Amniotic epithelial cell (primary cell): Measurements from ENCODE around the gene DENND5B.
"Not testable (repeated sequence)": the region's sequence is repeated elsewhere in the genome, so short reads cannot be mapped to it uniquely, and the experiment has no call there.

Experiments used
- DNase-seq: peaks from one replicate; pipeline ENCODE4 v3.0.0-alpha.2; 2010; ENCODE audit warnings: low read depth

Gene DENND5B

DNA sequence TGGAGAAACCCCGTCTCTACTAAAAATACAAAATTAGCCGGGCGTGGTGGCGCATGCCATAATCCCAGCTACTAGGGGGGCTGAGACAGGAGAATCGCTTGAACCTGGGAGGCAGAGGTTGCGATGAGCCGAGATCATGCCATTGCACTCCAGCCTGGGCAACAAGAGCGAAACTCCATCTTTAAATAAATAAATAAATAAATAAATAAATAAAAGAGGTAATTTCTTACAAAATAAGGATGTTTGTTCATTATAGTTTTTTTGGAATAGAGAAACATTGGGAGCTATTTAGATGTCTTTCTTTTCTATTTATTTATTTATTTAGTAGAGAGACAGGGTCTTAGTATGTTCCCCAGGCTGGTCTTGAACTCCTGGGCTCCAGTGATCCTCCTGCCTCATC lies 213.7 kb downstream of the DENND5B start:
- not testable (repeated sequence) for DNase-seq

DNA sequence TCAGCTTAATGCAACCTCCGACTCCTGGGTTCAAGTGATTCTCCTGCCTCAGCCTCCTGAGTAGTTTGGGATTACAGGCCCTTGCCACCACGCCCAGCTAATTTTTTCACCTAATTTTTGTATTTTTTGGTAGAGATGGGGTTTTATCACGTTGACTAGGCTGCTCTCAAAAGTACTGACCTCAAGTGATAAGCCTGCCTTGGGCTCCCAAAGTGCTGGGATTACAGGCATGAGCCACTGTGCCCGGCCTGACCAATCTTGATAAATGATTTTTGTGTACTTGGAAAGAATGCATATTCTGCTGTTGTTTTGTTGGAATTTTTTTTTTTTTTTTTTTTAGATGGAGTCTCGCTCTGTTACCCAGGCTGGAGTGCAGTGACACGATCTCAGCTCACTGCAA lies 215.5 kb downstream of the DENND5B start:
- DNase-seq: peak; percentile 14

GRCh38 chr12:31371256-31371620 lies 219.7 kb downstream of the DENND5B start:
- DNase-seq: no peak

- peak; percentile 13 for DNase-seq
Observed at GRCh38 chr12:31370531-31371255, 220.2 kb downstream of the DENND5B start.

DNA sequence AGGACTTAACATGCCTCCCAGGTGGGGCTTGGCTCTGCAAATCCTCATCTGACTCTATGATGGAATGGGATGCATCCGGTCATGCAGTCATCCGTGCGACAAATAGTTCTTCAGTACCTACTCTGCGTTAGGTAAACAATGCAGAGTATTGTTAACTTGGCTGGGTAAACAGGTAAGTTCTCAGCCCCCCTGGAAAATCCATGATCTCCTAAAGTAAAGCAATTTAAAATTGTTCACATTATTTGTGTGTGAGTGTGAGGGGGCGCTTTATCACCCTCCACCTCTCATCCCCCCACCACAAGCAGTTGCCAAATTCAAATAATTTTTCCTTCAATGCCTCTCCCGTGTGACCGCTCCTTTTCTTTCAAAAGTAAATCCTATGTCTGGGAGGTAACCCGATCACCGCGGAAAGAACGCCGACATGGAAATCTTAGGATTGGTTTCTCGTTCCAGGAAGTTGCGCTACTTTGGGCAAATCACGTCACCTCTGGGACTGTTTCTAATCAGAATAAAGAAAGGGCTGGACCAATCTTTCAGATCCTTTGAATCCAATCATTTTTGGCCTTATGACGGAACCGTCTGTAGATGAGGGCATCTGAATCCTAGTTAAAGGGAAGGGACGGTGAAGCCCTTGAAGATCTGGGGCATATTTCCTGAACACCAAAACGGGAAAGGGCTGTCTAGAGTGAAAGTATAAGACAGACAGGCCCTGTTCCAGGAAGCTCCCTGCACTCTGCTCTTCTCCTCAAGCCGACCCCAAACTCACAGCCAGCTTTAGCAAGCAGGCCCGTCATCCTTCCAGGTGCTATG lies 221.0 kb downstream of the DENND5B start:
- peak; percentile 79 for DNase-seq

- no peak for DNase-seq
Observed at GRCh38 chr12:31368666-31369361, 222.1 kb downstream of the DENND5B start.

- DNase-seq: no peak
Observed at GRCh38 chr12:31366104-31366621, 224.8 kb downstream of the DENND5B start.

DNA sequence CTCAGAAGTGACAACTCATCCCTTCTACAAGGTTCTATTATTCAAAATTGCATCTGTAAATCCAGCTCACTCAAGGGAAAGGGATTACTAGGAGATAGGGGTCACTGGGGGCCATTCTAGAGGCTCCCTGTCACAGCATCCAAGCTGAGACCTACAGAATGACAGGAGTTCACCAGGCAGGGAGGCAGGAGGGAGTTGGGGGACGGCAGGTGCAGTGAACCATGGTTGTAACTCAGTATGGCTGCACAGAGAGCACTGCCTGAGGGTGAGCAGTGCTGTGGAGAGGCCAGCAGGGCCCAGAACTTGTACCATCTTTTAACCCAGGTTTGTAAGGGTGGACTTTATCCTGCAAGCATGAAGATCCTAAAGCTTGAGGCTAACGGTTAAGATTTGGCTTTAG lies 227.1 kb downstream of the DENND5B start:
- DNase-seq: no peak

DNA sequence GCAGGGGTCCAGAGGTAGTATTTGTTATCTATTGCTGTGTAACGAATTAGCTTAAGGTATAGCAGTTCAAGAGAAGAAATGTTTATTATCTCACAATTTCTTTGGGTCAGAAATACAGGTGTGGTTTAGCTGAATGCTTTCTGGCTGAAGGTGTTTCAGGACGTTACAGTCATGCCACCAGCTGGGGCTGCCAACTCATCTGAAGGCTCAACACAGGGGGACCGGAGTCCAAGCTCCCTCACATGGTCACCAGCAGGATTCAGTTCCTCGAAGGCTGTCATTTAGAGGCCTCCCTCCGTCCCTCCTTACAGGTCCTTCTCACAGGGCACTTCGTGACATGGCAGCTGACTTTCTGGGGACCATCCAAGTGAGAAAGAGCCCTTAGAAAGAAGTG lies 227.5 kb downstream of the DENND5B start:
- DNase-seq: no peak

- DNase-seq: no peak
Observed at GRCh38 chr12:31362759-31363415, 228.0 kb downstream of the DENND5B start.

DNA sequence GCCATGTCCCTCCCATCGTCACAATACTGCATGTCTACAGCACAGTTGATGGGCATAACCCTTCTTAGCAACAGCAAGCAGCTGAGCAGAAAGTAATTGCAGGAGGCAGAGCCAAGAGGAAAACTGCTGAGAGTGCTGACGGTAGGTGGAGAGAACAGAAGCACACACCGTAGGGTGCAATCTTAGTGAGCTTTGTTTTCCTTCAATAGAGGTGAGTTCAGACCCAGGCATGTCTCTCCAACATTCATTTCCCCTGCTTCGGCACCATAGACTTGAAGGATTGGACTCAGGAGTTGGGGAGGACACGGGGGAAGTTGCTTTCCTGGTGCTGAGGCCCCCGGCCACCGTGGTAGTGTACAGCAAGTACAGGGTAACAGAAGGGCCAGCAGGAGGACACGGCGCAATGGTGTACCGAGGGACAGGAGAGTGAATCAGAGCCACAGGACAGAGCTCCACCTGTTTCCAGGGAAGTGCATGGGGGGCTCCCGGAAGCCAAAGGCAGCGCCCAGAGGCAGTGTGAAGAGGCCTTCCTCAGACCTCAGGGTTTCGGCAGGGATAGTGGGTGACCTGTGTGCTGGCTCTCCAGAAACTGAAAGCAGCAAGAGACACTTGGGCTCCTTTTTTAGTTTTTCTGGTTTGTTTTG lies 228.7 kb downstream of the DENND5B start:
- DNase-seq: no peak

DNA sequence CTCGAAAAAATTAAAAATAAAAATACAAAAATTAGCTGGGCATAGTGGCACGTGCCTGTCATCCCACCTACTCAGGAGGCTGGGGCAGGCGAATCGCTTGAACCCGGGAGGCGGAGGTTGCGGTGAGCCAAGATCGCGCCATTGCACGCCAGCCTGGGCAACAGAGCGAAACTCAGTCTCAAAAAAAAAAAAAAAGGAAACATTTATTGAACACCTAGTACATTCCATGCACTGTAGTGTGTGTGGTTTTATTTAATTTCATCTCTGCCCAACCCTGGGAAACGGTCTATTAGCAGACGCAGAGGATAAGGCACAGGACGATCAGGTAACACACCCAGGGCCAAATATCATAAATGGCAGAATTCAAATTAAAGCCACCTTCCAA lies 229.2 kb downstream of the DENND5B start:
- no peak for DNase-seq

- no peak for DNase-seq
Observed at GRCh38 chr12:31355747-31356107, 235.2 kb downstream of the DENND5B start.

GRCh38 chr12:31353750-31354708 lies 236.9 kb downstream of the DENND5B start:
- DNase-seq: no peak

DNA sequence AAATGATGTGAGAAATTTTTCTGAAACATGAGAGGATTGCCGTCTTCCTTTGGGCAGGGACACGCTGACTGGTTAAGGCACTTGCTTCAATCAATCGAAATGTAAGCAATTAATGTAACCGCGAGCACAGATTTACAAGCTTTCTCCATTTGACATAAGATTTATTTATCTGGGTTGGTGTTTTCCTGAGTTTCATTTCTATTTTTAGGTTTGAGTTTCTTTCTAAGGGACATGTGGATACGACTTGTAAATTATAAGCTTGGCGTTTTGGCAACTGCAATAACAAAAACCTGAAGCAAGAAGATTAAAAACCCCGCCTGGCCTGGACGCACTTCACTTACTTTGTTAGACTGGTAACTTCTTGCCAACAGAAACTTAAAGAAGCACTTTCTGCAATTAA lies 244.7 kb downstream of the DENND5B start:
- no peak for DNase-seq

GRCh38 chr12:31343139-31343538 lies 247.8 kb downstream of the DENND5B start:
- DNase-seq: no peak

GRCh38 chr12:31342286-31342685 lies 248.7 kb downstream of the DENND5B start:
- DNase-seq: peak; percentile 18

DNA sequence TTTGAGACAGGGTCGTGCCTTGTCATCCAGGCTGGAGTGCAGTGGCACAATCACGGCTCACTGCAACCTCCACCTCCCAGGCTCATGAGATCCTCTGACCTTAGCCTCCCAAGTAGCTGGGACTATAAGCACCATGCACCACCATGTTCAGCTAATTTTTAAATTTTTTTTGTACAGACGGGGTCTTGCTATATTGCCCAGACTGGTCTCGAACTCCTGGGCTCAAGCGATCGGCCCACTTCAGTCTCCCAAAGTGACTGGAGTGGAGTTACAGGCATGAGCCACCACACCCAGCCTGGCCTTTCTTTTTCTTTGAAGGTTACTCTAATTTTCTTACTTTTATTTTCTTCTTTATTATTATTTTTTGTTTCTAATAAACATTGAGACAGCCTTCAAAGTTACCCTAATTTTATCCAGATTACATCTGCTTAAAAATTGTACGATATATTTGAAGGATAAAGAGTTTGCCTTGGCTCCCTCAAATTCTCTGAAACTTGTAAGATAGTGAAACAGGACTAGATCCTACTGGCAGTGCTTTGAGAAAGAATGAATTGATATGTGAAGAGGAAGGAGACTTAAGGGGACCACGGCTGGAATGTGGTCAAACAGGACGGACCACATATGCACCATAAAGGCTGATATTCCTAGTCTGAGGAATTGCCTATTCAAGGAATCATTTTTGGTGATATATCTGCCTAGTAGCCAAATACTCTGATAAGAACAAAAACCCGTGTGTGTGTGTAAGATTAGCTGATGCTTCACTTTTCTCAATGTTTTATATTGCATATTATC lies 250.9 kb downstream of the DENND5B start:
- no peak for DNase-seq

DNA sequence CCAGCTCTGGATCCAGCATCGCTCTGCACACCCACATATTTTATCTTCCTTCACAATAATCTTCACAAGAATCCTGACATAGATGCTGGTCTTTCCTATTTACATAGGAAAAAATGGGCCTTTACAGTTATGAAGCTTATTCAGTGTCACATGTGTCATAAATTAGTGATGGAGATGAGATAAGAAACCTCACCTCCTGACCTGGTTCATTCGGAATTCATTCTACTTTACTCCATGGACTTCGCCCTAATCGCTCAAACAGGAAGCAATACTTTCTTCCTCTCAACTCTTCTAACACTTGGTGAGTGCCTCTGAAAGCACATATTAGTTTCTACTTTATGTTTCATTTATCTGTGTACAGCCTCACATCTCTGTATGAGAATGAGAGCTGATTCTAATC lies 253.0 kb downstream of the DENND5B start:
- DNase-seq: no peak
